GM12873 (cell line): ENCODE measurements around the gene ASCL2.

Experiments
- CTCF ChIP-seq: IDR thresholded peaks from 2 replicates; pipeline ENCODE4 v1.5.1; 2012; ENCODE audit warnings: low read depth, mild to moderate bottlenecking, moderate library complexity, low read length, control low read depth; ENCODE audit not compliant: insufficient read depth; ENCODE audit errors: missing control alignments

The ASCL2 gene

GRCh38 chr11:2272228-2272945 is 2.0 kb upstream of the ASCL2 start:
- no peak for TF ChIP-seq CTCF

GRCh38 chr11:2271327-2272227 is 1.2 kb upstream of the ASCL2 start:
- TF ChIP-seq CTCF, result no peak

GRCh38 chr11:2271077-2271326 is 614 bp upstream of the ASCL2 start:
- TF ChIP-seq CTCF, result no peak

GRCh38 chr11:2269601-2270321 is 627 bp downstream of the ASCL2 start:
- no peak for TF ChIP-seq CTCF

- TF ChIP-seq CTCF, result no peak
These were observed 1.4 kb downstream of the ASCL2 start for GRCh38 chr11:2268729-2269600.

- no peak for TF ChIP-seq CTCF
These were observed 2.3 kb downstream of the ASCL2 start for GRCh38 chr11:2267851-2268728.
